ENCODE measurements around the gene GRIP2. TPM values are rescaled to one million over a fixed set of nuclear protein-coding genes. Genes with fewer than 3 reads are reported as not detected.

Gene GRIP2
- not detected for total RNA-seq

DNA sequence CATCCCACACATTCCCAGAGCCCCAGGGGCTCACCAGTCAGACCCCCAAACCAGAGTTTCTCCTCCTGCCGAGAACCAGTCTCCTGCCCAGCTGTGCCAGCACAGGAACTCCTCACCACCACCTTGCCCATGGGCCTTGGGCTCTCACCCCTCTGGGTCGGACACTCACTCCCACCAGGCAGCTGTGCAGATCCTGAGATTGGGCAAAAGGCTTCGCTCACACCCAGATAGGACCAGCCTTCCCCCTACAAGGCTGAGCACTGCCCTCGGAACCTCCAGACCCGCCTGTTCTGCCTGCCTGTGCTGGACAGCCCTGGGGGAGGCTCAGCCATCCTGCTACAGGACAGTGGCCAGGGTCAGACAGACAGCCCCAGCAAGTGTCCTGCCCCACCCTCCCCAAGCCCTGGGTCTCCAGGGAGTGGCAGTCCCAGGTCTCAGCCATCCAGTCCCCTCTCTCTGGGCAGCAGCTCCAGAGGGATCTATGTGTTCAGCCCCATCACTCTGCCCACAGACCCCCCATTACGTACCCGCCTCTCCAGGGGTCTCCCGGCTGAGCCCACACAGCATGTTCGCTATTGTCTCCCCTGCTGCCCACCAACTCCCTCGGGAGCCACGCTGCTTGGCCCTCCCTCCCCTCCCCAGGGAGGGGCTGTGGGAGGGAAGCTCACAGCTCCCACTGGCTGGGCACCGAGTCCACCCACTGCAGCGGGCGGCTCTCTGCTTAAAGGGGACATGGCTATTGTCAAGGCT, at the start of gene GRIP2:
GRIP2 (minus strand) TSS at position 601 of the 750 bp plus-strand sequence; CDS start at position 567, 34 bp downstream.
- ATAC-seq (no peak), DNase-seq (ENCODE audit: low spot score in 2 of 2) (no peak)
- Mint-ChIP-seq H3K27ac (peak within 1 kb of the TSS in 1 of 2 donors; percentile 60), H3K9me3 (no peaks in the 10 kb centered on the region), H3K36me3 (no peaks in the 10 kb centered on the region)

DNA sequence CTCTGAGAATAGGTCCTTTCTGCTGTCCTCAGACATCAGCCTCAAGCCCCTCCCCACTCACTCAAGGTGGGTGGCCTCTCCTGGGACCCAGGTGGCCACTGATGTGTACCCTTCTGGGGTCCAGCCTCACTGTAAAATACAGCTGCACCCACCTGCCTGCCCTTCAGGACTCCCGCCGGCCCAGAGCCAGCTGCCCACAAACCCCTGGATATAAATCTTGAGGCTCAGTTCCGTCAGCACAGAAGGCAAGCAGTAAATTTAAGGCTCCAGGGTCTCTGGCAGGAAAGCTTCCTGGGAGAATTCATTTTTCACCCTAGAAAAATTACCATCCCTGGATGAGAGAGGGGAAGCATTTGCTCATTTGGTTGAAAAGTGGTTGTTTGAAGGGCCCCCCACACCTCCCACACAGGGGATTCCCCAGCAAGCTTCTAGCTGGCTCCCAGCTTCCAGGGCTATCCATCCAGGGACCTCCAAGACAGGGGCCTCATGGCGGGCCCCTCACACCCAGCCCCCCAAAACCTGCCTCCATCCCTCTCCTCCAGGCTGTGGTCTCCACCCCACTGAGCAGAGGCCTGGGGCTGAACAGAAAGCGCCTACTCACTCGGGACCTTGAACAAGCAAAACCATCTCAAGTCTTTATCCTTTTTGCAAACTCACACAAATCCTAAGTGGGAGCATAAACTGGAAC, 48.4 kb upstream of the GRIP2 start:
- H3K36me3 Mint-ChIP-seq: no peaks in the 10 kb centered on the region
- no peaks in the 10 kb centered on the region for H3K9me3 Mint-ChIP-seq
- DNase-seq (ENCODE audit: low spot score in 2 of 2) (no peak), ATAC-seq (no peak)
- H3K27ac Mint-ChIP-seq: no peak overlapping the region

DNA sequence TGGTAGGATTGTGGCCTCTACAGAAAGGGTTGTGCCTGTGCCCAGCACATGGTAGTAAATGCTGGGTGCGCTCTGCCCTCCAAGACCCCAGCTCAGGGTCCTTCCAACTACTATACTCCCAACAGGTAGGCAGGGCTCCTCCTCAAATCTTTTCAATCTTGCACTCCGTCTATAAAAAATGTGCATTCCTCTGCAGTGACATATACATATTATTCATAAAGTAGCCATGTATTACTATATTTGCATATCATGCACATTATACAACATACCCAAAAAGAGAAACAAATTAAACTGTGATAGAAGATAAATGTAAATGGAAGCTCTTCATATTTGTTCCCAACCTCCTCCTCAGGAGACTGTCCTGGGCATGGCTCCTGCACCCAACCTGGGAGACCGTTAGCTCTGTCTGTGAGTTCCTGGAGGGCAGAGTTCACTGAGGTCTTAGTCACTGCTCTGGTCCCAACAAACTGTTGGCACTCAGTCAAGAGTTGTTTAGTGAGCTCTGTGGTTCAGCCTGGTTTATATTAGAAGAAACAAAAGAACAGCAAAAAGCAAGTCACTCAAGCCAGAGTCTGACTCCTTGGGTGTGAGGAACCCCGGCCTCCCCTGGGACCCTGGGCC, 47.7 kb upstream of the GRIP2 start:
- no peak for DNase-seq (ENCODE audit: low spot score in 2 of 2)
- ATAC-seq: no peak
- H3K36me3 Mint-ChIP-seq: no peaks in the 10 kb centered on the region
- no peaks in the 10 kb centered on the region for H3K9me3 Mint-ChIP-seq
- H3K27ac Mint-ChIP-seq: no peak overlapping the region

DNA sequence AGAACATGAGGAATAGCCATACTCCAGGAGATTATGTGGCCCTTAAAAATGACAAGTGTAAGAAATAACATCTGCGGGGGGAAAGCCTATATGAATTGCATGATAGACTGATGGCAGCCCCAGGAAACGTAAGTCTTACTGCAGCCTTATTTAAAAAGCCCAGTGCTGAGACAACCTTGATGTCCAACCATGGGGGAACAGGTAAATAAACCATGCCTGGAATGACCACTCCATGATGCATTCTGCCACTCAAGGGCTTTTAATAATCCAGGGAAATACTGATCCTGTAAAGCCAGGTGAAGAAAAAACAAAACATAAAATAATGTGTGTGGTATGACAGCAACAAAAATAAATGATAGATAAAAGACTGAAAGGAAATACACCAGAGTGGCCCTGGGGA, 46.5 kb upstream of the GRIP2 start:
- ATAC-seq: no peak
- Mint-ChIP-seq H3K27ac (no peak overlapping the region), H3K36me3 (no peaks in the 10 kb centered on the region), H3K9me3 (no peaks in the 10 kb centered on the region)
- no peak for DNase-seq (ENCODE audit: low spot score in 2 of 2)

DNA sequence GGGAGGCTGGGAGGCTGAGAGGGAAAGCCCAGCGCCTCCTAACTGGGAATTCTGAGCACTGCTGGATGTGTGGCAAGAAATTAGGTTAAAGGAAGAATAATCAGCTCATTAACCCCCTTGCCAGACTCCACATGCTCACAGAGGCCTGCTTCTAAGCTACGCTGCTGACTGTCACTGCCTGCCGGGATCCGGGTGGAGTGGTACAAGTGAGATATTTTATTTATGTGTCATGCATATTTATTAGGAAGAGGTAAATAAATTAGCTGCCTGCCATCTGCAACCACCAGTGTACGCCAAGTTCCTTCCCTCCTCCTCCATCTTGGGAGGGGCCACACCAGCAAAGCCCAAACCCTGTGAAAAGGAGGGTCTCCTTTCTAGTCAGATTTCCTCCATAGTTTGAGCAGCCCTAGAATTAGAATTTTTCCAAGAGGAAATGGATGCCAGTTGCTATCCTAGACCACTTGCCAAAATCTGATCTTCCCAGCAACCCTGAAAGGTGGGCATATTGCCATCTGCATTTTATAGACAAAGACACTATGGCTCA, 43.5 kb upstream of the GRIP2 start:
- Mint-ChIP-seq H3K36me3 (no peaks in the 10 kb centered on the region), H3K27ac (no peak overlapping the region), H3K9me3 (no peaks in the 10 kb centered on the region)
- ATAC-seq (no peak), DNase-seq (ENCODE audit: low spot score in 2 of 2) (no peak)

DNA sequence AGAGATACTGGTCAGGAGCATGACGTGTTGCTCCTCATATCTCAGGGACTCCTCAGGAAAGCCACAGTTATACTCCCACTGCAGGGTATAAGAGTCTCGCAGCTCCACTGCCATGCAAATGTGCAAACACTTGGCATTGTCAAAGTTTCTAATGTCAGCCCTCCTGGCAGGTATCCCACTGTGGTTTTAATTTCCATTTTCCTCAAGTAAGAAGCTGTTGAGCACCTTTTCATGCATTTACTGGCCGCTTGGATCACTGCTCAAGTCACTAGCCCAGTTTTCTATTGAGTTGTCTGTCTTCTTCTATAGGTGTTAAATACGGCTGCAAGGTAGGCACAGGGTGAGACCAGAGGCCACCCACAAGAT, 41.9 kb upstream of the GRIP2 start:
- DNase-seq (ENCODE audit: low spot score in 2 of 2) (no peak), ATAC-seq (no peak)
- no peaks in the 10 kb centered on the region for H3K9me3 Mint-ChIP-seq
- no peak overlapping the region for H3K27ac Mint-ChIP-seq
- H3K36me3 Mint-ChIP-seq: no peaks in the 10 kb centered on the region

DNA sequence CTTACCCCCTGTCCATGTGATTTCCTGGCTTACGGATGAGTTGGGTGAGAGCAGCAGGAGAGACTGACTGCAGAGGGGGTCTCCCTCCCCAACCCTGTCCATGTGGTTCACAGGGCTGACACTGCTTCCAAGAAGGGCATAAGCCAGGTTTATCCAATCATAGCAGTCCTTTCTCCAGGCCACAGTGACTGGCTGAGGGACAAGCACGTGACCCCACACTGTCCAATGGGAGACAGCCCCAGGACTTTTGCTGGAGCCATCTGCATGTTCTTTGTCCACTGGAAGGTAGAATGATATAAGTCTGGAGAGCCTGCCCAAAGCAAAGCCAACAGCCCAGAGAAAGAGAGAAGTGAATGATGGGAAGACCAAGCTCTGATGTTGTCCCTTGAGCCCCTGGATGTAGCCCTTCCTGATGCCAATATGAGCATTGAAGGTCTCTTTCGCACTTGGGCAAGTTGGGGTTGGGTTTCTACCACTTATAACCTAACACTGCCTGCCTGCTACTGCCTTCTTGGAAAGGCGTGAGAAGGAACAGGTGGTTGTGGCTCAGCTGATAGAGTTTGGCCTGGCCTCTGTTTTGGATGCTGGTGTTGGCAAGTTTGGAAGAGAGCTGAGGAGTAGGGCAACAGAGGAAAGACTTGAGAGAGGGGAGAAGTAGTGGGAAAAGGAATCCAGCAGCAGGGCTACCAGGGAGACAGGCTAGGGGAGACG, 41.3 kb upstream of the GRIP2 start:
- no peak overlapping the region for H3K27ac Mint-ChIP-seq

DNA sequence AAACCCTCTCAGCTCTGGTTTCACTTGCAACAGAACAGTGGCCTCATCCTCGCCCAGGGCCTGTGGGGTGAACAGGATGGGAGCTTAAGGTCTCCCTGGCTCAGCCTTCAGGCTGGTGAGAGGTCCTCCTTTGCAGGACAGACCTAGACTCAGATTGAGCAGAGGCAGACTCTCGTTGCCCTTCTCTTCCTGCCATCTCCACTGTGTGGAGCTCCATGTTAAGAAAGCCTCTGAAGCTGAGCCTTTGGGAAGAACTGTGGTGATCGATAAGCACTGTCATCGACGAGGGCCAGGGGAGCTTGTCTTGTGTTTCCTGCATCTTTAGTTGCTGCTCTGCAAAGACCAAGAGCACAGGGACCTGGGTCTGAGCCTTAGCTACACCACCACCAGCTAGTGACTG, 37.8 kb upstream of the GRIP2 start:
- DNase-seq (ENCODE audit: low spot score in 2 of 2) (no peak), ATAC-seq (no peak)
- Mint-ChIP-seq H3K27ac (no peak overlapping the region), H3K36me3 (no peaks in the 10 kb centered on the region), H3K9me3 (no peaks in the 10 kb centered on the region)

More for the DNA sequence above, 41.3 kb upstream of the GRIP2 start:
- Mint-ChIP-seq H3K36me3 (no peaks in the 10 kb centered on the region), H3K9me3 (no peaks in the 10 kb centered on the region)
- ATAC-seq (no peak), DNase-seq (ENCODE audit: low spot score in 2 of 2) (no peak)

DNA sequence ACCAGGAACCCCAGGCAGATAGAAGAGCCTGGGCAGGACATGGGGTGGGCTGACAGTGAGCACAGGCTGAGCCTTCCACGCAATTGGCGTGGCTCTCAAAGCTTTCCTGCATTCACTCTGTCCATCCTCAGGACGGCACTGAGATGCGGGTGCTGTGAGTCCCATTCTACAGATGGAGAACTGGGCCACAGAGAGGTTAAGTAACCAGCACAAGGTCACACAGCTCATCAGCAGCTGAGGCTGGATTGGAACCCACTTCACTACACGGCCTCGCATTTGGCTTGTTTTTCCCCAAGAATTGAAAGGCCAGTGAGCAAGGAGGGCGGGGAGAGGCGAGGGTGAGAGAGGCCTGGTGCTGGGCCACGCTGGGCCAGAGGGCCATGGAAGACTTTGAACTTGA, 36.0 kb upstream of the GRIP2 start:
- DNase-seq (ENCODE audit: low spot score in 2 of 2): no peak
- no peak for ATAC-seq
- H3K9me3 Mint-ChIP-seq: no peaks in the 10 kb centered on the region
- no peak overlapping the region for H3K27ac Mint-ChIP-seq
- H3K36me3 Mint-ChIP-seq: no peaks in the 10 kb centered on the region

DNA sequence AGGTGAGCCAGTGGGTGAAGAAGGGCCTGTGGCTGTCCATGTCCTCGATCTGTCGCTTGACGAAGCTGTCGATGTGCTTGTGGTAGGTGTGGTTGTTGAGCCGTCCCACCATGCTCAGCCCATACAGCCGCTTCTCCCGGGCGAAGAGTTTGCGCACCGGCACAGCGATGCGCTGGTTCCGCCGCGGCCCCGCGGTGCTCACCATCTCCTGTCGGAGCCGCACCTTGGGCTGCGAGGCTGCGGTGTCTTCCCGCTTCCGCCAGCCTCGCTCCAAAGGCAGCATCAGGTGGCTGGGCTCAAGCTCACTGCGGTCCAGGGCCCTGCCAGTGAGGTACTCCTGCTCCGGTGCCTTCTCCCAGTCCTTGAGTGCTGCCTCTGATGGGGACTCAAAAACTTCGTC, 34.0 kb upstream of the GRIP2 start:
- ATAC-seq: no peak
- Mint-ChIP-seq H3K27ac (no peak overlapping the region), H3K36me3 (no peaks in the 10 kb centered on the region), H3K9me3 (no peaks in the 10 kb centered on the region)
- no peak for DNase-seq (ENCODE audit: low spot score in 2 of 2)

DNA sequence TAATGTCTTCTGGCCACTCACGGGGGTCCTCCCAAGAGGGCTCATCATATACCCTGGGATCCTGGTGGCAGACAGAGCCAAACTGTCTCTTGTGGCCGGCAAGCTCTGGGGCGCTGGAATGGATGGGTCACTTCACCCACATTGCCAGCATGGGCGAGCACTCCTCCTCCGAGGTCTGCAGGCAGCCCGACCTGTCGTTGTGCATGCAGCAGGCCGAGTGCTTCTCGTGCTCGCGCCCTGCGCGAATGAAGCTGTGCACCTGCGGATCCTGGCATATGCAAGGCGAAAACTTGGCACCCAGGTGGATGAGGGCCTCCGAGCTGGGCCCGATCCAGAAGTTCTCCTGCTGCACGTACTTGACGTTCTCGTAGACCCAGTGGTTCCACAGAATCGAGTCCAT, 33.6 kb upstream of the GRIP2 start:
- DNase-seq (ENCODE audit: low spot score in 2 of 2) (no peak), ATAC-seq (no peak)
- Mint-ChIP-seq H3K9me3 (no peaks in the 10 kb centered on the region), H3K27ac (no peak overlapping the region), H3K36me3 (no peaks in the 10 kb centered on the region)

DNA sequence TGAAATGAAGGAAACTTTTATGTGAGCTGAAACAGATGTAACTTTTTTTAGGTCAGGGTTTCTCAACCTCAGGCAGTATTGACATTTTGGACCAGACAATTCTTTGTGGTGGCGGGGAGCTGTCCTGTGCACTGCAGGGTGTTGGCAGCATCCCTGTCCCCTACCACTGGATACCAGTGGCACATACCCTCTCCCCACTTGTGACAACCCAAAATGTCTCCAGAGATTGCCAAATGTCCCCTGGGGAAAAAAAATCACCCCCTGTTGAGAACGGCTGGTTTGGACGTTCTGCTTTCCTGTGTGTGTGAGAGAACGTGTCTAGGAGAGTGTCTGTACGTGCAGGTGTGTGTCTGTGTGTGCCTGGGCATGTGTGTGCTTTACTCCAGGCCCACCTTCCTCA, 30.7 kb upstream of the GRIP2 start:
- ATAC-seq (no peak), DNase-seq (ENCODE audit: low spot score in 2 of 2) (no peak)
- no peaks in the 10 kb centered on the region for H3K9me3 Mint-ChIP-seq
- H3K36me3 Mint-ChIP-seq: no peaks in the 10 kb centered on the region
- no peak overlapping the region for H3K27ac Mint-ChIP-seq

DNA sequence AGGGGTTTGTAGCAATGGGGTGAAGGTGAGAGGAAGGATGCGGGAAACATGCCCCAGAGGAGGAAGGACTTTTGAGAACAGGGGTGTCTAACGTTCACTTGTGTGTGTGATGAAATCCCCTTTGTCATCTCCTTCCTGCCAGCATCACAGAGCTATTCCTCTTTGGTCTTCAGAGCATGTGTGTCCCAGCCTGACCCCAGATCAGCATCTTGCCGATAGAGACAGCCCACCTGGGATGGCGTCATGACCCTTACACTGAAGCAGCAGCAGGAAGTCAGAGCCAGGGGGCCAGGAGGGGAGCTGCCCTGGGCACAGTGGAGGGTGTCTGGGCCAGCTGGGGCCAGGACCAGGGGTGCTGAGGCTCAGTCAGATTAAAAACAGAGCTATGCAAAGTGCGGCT, 29.9 kb upstream of the GRIP2 start:
- DNase-seq (ENCODE audit: low spot score in 2 of 2) (no peak), ATAC-seq (no peak)
- no peaks in the 10 kb centered on the region for H3K9me3 Mint-ChIP-seq
- no peak overlapping the region for H3K27ac Mint-ChIP-seq
- H3K36me3 Mint-ChIP-seq: no peaks in the 10 kb centered on the region

DNA sequence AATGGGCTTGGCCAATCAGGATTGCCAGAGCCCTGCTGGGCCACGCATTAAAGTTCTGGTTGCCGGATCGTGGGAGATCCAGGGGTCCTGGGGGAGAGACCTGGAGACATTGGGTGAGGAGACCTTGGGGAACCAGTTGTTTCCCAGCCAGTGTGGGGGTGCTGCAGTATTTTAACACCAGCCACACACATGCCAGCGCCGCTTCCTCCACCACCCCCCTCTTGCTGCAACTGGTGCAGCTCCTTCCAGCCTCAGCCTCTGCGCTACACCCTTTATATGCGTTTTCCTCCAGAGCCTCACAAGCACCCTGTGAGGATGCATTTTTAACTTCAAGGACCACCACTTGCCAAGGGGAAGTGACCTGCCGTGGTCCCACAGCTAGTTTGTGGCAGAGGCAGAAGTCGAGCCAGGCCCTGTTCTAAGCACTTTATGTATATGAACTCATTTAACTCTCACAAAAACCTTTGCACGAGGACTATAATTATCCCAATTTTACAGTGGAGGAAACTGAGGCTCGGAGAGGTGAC, 29.4 kb upstream of the GRIP2 start:
- H3K9me3 Mint-ChIP-seq: no peaks in the 10 kb centered on the region

DNA sequence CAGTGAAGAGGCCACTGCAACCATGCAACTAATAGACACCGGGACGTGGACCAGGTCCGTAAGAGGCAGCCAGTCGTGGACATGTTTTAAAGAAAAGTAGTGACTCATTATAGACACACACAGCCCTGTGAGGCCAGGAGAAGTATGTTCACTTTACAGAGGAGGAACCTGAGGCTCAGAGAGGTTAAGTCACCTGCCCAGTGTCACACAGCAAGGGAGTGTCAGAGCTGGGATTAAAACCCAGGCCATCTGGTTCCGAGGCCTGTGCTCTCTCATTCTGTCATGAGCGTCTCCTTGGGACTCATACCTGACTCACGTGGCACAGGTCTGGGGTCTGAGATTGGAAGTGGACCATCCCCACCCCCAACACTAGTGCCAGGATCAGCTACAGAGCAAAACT, 28.1 kb upstream of the GRIP2 start:
- Mint-ChIP-seq H3K27ac (peak overlapping the region; percentile 12 to 60), H3K36me3 (no peaks in the 10 kb centered on the region), H3K9me3 (no peaks in the 10 kb centered on the region)
- DNase-seq (ENCODE audit: low spot score in 2 of 2) (no peak), ATAC-seq (no peak)

More for the DNA sequence above, 29.4 kb upstream of the GRIP2 start:
- no peak for DNase-seq (ENCODE audit: low spot score in 2 of 2)
- H3K27ac Mint-ChIP-seq: no peak overlapping the region
- no peaks in the 10 kb centered on the region for H3K36me3 Mint-ChIP-seq
- ATAC-seq: no peak

DNA sequence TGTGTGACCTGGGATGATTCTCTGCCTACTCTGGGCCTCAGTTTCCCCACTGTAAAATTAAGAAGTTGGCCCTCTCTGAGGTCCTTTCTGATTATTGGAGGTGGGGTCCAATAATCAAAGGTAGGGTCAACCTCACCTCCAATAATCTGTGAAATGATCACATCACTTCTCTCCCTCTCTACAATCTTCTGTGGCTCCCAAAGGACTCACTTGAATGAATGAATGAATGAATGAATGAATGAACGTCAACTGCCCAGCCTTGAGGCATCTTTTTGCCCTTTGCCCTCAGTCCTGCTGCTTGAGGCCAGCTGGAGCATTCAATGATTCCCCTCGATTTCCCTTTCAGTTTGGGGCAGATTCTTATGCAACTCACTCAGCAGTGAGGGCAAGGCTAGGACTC, 26.7 kb upstream of the GRIP2 start:
- Mint-ChIP-seq H3K36me3 (no peaks in the 10 kb centered on the region), H3K27ac (peak overlapping the region in 1 of 2 donors; percentile 28), H3K9me3 (no peaks in the 10 kb centered on the region)
- DNase-seq (ENCODE audit: low spot score in 2 of 2) (no peak), ATAC-seq (no peak)

Data from activated naive CD4-positive, alpha-beta T cell treated with anti-CD3 and anti-CD28 coated beads, Interleukin-2, amount 50 U/mL, for 72 hours (primary cell).